SK-N-SH (cell line): Measurements from ENCODE around the gene WDR11. TPM values are rescaled to one million over a fixed set of nuclear protein-coding genes. Genes with fewer than 3 reads are reported as not detected.

Experiments
- CTCF ChIA-PET: fragments of 300-600, 350-600 bp; formaldehyde crosslinking; extraction: SDS; loops from one replicate; lab custom pipeline; 2021; lab: Yijun Ruan, JAX
- POLR2A ChIA-PET: fragments of 350-600 bp; sonication (Branson Sonifier 250); formaldehyde crosslinking; extraction: SDS; loops from one replicate; lab custom pipeline; 2020; ENCODE audit warnings: antibody characterized with exemption, inconsistent platforms; lab: Yijun Ruan, JAX
- DNase-seq: peaks from one replicate; pipeline ENCODE4 v3.0.0; 2012
- H2AFZ ChIP-seq: fragments of 200-600 bp; sonication (generic); 2 replicates; pipeline ENCODE4 v1.8.1; 2016; ENCODE audit warnings: antibody characterized with exemption, mild to moderate bottlenecking, low read depth
- H3F3A ChIP-seq: fragments of 200-600 bp; sonication (generic); replicated peaks from 2 replicates; pipeline ENCODE3; 2016; ENCODE audit warnings: antibody characterized with exemption, mild to moderate bottlenecking; ENCODE audit not compliant: insufficient read depth
- H3K27ac ChIP-seq, 2 experiments: fragments of 200-500 bp in 1 of 2; fragments of 200-600 bp in 1 of 2; sonication (Bioruptor generic) in 1 of 2; sonication (generic), shearing (Covaris generic) in 1 of 2; 2 replicates each; pipeline versions ENCODE4 v1.5.1 to v1.6.1; 2014 to 2016; ENCODE audit warnings: low read depth in 2 of 2, inconsistent platforms in 1 of 2, low read length in 1 of 2, mild to moderate bottlenecking in 1 of 2, mixed read lengths in 1 of 2
- H3K27me3 ChIP-seq: fragments of 200-600 bp; sonication (generic), shearing (Covaris generic); 2 replicates; pipeline ENCODE4 v1.6.1; 2016; ENCODE audit warnings: mixed run types; ENCODE audit not compliant: insufficient read depth
- H3K36me3 ChIP-seq, 2 experiments: fragments of 200-500 bp in 1 of 2; fragments of 200-600 bp in 1 of 2; sonication (Bioruptor generic) in 1 of 2; sonication (generic) in 1 of 2; replicated peaks in 1 of 2; 2 replicates each; pipeline versions ENCODE3 to v1.5.1; 2014 to 2016; ENCODE audit warnings: low read length in 1 of 2, mild to moderate bottlenecking in 1 of 2; ENCODE audit not compliant: insufficient read depth in 2 of 2, control insufficient read depth in 1 of 2
- H3K4me1 ChIP-seq, 2 experiments: fragments of 200-500 bp in 1 of 2; fragments of 200-600 bp in 1 of 2; sonication (Bioruptor generic) in 1 of 2; sonication (generic), shearing (Covaris generic) in 1 of 2; 2 replicates each; pipeline versions ENCODE4 v1.5.1 to v1.6.1; 2014 to 2016; ENCODE audit warnings: low read depth in 1 of 2, low read length in 1 of 2, mixed run types in 1 of 2; ENCODE audit not compliant: insufficient read depth in 2 of 2, control insufficient read depth in 1 of 2
- H3K4me2 ChIP-seq: fragments of 200-600 bp; sonication (generic), shearing (Covaris generic); 2 replicates; pipeline ENCODE4 v1.6.1; 2017; ENCODE audit warnings: mixed run types
- H3K4me3 ChIP-seq, 2 experiments: fragments of 200-500 bp in 1 of 2; fragments of 200-600 bp in 1 of 2; sonication (Bioruptor generic) in 1 of 2; sonication (generic), shearing (Covaris generic) in 1 of 2; 2 replicates each; pipeline versions ENCODE4 v1.5.1 to v1.8.1; 2014 to 2016; ENCODE audit warnings: low read depth in 2 of 2, inconsistent platforms in 1 of 2, low read length in 1 of 2, mild to moderate bottlenecking in 1 of 2, mixed read lengths in 1 of 2, moderate library complexity in 1 of 2
- H3K79me2 ChIP-seq: fragments of 200-600 bp; sonication (generic); 2 replicates; pipeline ENCODE4 v1.8.1; 2017; ENCODE audit warnings: mild to moderate bottlenecking; ENCODE audit not compliant: insufficient read depth
- H3K9ac ChIP-seq: fragments of 200-600 bp; sonication (generic); 2 replicates; pipeline ENCODE4 v1.6.1; 2017; ENCODE audit warnings: mixed run types
- H3K9me2 ChIP-seq: fragments of 200-600 bp; sonication (generic); 2 replicates; pipeline ENCODE4 v1.6.1; 2017; ENCODE audit warnings: mixed run types
- H3K9me3 ChIP-seq: fragments of 200-600 bp; sonication (generic); 2 replicates; pipeline ENCODE4 v1.6.1; 2017; ENCODE audit warnings: mixed run types, mild to moderate bottlenecking, moderate library complexity
- H4K20me1 ChIP-seq: fragments of 200-600 bp; sonication (generic); 2 replicates; pipeline ENCODE4 v1.6.1; 2017; ENCODE audit warnings: mild to moderate bottlenecking, mixed run types; ENCODE audit not compliant: insufficient read depth
- EP300 ChIP-seq, 2 experiments: IDR thresholded peaks; 2 replicates each; pipeline versions ENCODE4 v1.4.0 to v1.6.1; 2012; ENCODE audit warnings: borderline replicate concordance in 1 of 2, low read depth in 1 of 2, low read length in 1 of 2
- FOSL2 ChIP-seq: IDR thresholded peaks from 2 replicates; pipeline ENCODE4 v1.4.0; 2012; ENCODE audit warnings: low read depth, mild to moderate bottlenecking, moderate library complexity, borderline replicate concordance
- GABPA ChIP-seq: IDR thresholded peaks from 2 replicates; pipeline ENCODE4 v1.4.0; 2012; ENCODE audit warnings: low read depth, mild to moderate bottlenecking
- IRF3 ChIP-seq: fragments of 150-350 bp; IDR thresholded peaks from 2 replicates; pipeline ENCODE4 v1.6.1; 2016; ENCODE audit warnings: mild to moderate bottlenecking, low read depth, low read length
- JUND ChIP-seq: IDR thresholded peaks from 2 replicates; pipeline ENCODE4 v1.4.0; 2012
- POLR2AphosphoS5 ChIP-seq: IDR thresholded peaks from 2 replicates; pipeline ENCODE4 v1.6.1; 2012; ENCODE audit warnings: low read depth, low read length
- RAD21 ChIP-seq: IDR thresholded peaks from 2 replicates; pipeline ENCODE4 v1.6.1; 2012; ENCODE audit warnings: mild to moderate bottlenecking, low read length
- REST ChIP-seq: IDR thresholded peaks from 2 replicates; pipeline ENCODE4 v1.6.1; 2012; ENCODE audit warnings: mild to moderate bottlenecking, low read depth, low read length, moderate library complexity
- SMC3 ChIP-seq: IDR thresholded peaks from 2 replicates; pipeline ENCODE4 v1.6.1; 2012; ENCODE audit warnings: low read depth, low read length, improper control_type of control experiment
- TAF1 ChIP-seq: IDR thresholded peaks from 2 replicates; pipeline ENCODE4 v1.6.1; 2012; ENCODE audit warnings: low read depth, mild to moderate bottlenecking, low read length, moderate library complexity, borderline replicate concordance
- YY1 ChIP-seq: IDR thresholded peaks from 2 replicates; pipeline ENCODE4 v1.4.0; 2012; ENCODE audit warnings: low read depth, mild to moderate bottlenecking
- ZBTB33 ChIP-seq: IDR thresholded peaks from 2 replicates; pipeline ENCODE4 v1.4.0; 2012; ENCODE audit warnings: low read depth, borderline replicate concordance
- WGBS: methylation state at CpG from one replicate; pipeline ENCODE4 v1.1.6; 2017; ENCODE audit warnings: low lambda C conversion rate; 5-methylcytosine and 5-hydroxymethylcytosine counted together
- polyA plus RNA-seq, 3 experiments: library from polyadenylated mRNA; depleted of rRNA; stranded (reverse); fragments of >200 nt; gene quantifications; 2 replicates each; pipeline ENCODE4 v1.2.3, GENCODE V29; 2012

The WDR11 gene
- polyA plus RNA-seq, 1 of the 3 experiments (the other 2 are of a cell fraction), result 35.1 TPM

DNA sequence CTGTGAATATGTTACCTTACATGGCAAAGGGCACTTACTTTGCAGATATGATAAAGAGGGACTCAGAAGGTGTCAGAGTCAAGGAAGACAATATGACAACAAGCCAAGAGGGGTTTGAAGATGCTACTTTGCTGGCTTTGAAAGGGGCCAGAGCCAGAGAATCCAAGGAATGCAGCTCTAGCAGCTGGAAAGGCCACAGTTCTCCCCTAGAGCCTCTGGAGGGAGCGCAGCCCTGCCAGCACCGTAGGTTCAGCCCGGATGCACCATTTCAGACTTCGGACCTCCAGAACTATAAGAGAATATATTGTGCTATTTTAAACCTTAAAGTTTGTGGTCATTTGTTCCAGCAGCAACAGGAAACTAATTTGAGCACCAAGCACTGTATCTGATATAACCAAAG lies 32.9 kb upstream of the WDR11 start:
- no peaks in the 10 kb centered on the region for H3K36me3 ChIP-seq
- no peaks in the 10 kb centered on the region for H3F3A ChIP-seq
- ChIA-PET CTCF (no interaction called here), POLR2A (no interaction called here)
- no peak for DNase-seq
- H3K27ac ChIP-seq, result no peak overlapping the region
- 76% methylated on average over 4 of the region's 4 CpGs for WGBS
- H3K9me2 ChIP-seq, result no peaks in the 10 kb centered on the region
- H3K4me3 ChIP-seq, result no peak overlapping the region
- H3K79me2 ChIP-seq, result no peaks in the 10 kb centered on the region
- no peak overlapping the region for H3K4me2 ChIP-seq
- H3K27me3 ChIP-seq, result no peaks in the 10 kb centered on the region
- H2AFZ ChIP-seq, result no peak overlapping the region
- TF ChIP-seq YY1, result no peak
- H3K9ac ChIP-seq, result no peak overlapping the region
- no peaks in the 10 kb centered on the region for H4K20me1 ChIP-seq
- H3K9me3 ChIP-seq, result no peaks in the 10 kb centered on the region
- no peaks in the 10 kb centered on the region for H3K4me1 ChIP-seq

DNA sequence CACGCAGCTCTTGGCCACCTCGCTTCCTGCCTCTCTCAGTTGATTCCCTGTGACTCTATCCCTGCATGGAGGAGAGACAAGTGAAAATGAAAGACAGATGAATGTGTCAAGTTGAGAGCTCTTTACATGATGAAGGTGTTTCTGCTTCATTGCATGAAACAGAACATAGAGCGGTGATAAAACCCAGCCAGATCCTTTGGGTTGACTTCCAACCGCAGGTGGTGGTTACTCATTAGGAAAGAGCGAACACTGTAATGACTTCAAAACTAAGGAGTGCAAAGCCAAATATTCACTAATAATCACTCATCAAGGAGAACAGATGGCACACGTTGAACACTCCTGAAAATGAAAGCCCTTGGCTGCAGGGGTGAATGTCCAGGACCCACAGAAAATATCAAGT lies 31.8 kb upstream of the WDR11 start:
- Histone ChIP-seq H3K36me3 (no peaks in the 10 kb centered on the region), H3K4me2 (no peak overlapping the region), H3F3A (no peaks in the 10 kb centered on the region), H3K4me3 (no peak overlapping the region), H3K4me1 (no peaks in the 10 kb centered on the region), H3K9me3 (no peaks in the 10 kb centered on the region), H3K9me2 (no peaks in the 10 kb centered on the region), H3K79me2 (no peaks in the 10 kb centered on the region), H3K27ac (no peak overlapping the region), H3K9ac (no peak overlapping the region), H2AFZ (no peak overlapping the region), H4K20me1 (no peaks in the 10 kb centered on the region), H3K27me3 (no peaks in the 10 kb centered on the region)
- TF ChIP-seq IRF3 (no peak), JUND (no peak), ZBTB33 (no peak), GABPA (no peak), EP300 (IDR thresholded peaks at IDR 0.05; ENCODE audit: borderline replicate concordance in 1 of 2, low read depth in 1 of 2, low read length in 1 of 2) (no peak), TAF1 (no peak), FOSL2 (no peak), REST (no peak), RAD21 (no peak), YY1 (no peak), SMC3 (no peak), POLR2AphosphoS5 (no peak)
- POLR2A ChIA-PET, result no interaction called here
- 51% methylated on average over 6 of the region's 6 CpGs for WGBS
- CTCF ChIA-PET, result interaction anchor here (1.1 kb wide), 1 partner anchor 1134 kb away, joined by 3 read pairs; no protein-coding TSS in a partner anchor
- no peak for DNase-seq
